ENCODE data around the gene NPIPA8.
"Not testable (repeated sequence)": the region's sequence is repeated elsewhere in the genome, so short reads cannot be mapped to it uniquely, and the experiment has no call there.

Gene NPIPA8

DNA sequence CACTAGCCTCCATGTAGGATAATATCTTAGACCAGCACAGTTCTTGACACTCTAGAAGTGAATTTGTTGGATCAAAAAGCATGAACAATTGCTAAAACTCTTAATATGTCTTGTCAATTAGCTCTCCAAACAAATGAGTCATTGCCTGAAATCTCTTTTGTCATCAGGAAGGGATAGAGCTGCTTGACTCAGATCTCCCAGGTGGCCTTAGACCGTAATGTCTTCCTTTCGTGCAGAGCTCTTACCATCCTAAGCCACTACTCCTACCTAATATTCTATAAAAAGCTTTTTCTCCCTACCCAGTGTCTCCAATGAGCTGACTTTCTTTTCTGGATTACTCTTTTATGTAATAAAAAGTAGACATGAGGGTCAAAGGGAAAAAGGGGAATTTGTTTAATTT lies 66.4 kb downstream of the NPIPA8 start:
- not testable (repeated sequence) for DNase-seq
